Measurements from ENCODE around the gene TBX2.
A peak's percentile ranks its signal among the peaks of the same experiment; 100 is the strongest.

TBX2 gene

DNA sequence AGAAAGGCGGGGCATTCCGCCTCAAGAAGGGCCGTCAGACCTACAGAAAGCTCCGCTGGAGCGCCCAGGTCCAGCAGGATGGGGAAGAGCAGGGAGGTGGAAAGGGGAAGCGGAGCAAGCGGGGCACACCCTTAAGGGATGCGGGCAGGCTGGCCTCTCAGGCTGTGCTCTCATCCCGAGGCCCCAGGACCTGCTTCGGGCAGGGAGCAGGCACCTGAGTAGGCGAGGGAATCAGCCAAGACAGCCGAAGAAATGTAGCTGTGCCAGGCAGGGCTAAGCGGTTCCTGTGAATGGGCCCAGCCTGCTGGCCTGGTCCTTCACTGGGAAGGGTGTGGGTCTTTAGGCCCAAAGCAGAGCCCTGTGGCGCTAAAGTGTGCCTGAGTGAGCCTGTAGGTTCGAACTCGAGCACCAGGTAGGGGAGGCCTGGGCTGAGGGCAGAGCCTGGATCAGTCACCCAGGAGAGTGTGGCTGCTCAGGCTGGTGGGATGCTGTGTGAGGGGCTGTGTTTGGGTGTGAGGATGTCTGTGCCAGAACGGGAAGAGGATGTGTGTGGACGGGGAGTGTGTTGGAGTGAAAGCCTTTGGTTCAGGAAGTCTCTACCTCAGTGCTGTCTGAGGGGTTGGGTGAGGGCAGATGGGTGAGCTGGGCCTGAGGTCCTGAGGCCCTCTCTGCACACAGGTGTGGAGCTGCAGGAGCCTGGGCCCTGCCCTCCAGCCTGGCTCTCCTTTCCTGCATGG, 55.8 kb downstream of the TBX2 start:
- Mint-ChIP-seq H3K36me3 (peaks cover 4% of the 10 kb centered on the region), H3K4me1 (peaks cover 17% of the 10 kb centered on the region), H3K4me3 (no peak overlapping the region), H3K9me3 (no peaks in the 10 kb centered on the region), H3K27me3 (peaks cover 93% of the 10 kb centered on the region), H3K27ac (no peak overlapping the region)
- CTCF ChIA-PET, result interaction anchor here (1.6 kb wide), 1 partner anchor 43 kb away, joined by 6 read pairs; no protein-coding TSS in a partner anchor
- DNase-seq, result no peak

GRCh38 chr17:61456061-61456681, 56.5 kb downstream of the TBX2 start:
- H3K4me1 Mint-ChIP-seq, result peaks cover 24% of the 10 kb centered on the region
- H3K9me3 Mint-ChIP-seq, result no peaks in the 10 kb centered on the region
- no peak overlapping the region for H3K4me3 Mint-ChIP-seq
- CTCF ChIA-PET, result interaction anchor here (1.6 kb wide), 1 partner anchor 44 kb away, joined by 6 read pairs; no protein-coding TSS in a partner anchor
- no peak for DNase-seq
- peaks cover 93% of the 10 kb centered on the region for H3K27me3 Mint-ChIP-seq
- H3K27ac Mint-ChIP-seq, result no peak overlapping the region
- H3K36me3 Mint-ChIP-seq, result peaks cover 4% of the 10 kb centered on the region

- no peak overlapping the region for H3K4me3 Mint-ChIP-seq
- DNase-seq, result no peak
- H3K4me1 Mint-ChIP-seq, result peaks cover 29% of the 10 kb centered on the region
- H3K9me3 Mint-ChIP-seq, result no peaks in the 10 kb centered on the region
- CTCF ChIA-PET, result no interaction called here
- no peak overlapping the region for H3K27ac Mint-ChIP-seq
- peaks cover 4% of the 10 kb centered on the region for H3K36me3 Mint-ChIP-seq
- H3K27me3 Mint-ChIP-seq, result peaks cover 93% of the 10 kb centered on the region
Measured at GRCh38 chr17:61456688-61457225, 57.1 kb downstream of the TBX2 start.

- no peaks in the 10 kb centered on the region for H3K9me3 Mint-ChIP-seq
- H3K36me3 Mint-ChIP-seq, result peaks cover 4% of the 10 kb centered on the region
- H3K27ac Mint-ChIP-seq, result no peak overlapping the region
- peaks cover 34% of the 10 kb centered on the region for H3K4me1 Mint-ChIP-seq
- H3K27me3 Mint-ChIP-seq, result peaks cover 93% of the 10 kb centered on the region
- DNase-seq, result no peak
- H3K4me3 Mint-ChIP-seq, result peak overlapping the region; percentile 37
- CTCF ChIA-PET, result no interaction called here
Measured at GRCh38 chr17:61457226-61457983, 57.8 kb downstream of the TBX2 start.

DNA sequence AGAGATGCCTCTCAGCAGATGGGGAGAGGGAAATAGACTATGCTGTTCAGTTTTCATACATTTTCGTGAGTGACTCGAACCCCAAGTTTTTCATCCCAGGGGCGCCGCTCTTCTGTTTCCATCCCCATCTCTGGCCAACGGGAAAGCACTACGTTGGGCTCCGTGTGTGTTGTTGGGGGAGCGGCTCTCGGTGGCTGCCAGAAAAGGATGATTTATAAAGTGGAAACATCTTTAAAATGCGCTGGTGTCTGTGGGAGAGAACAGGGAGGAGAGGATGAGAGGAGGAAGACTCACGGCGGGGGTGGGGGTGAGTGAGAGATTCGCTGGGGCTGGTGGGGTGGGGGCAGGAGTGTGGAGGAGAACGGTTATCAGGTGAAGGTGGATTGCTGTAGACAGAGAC, 58.4 kb downstream of the TBX2 start:
- peaks cover 93% of the 10 kb centered on the region for H3K27me3 Mint-ChIP-seq
- no peak overlapping the region for H3K27ac Mint-ChIP-seq
- H3K4me3 Mint-ChIP-seq, result no peak overlapping the region
- CTCF ChIA-PET, result no interaction called here
- no peaks in the 10 kb centered on the region for H3K9me3 Mint-ChIP-seq
- peaks cover 34% of the 10 kb centered on the region for H3K4me1 Mint-ChIP-seq
- peaks cover 4% of the 10 kb centered on the region for H3K36me3 Mint-ChIP-seq
- no peak for DNase-seq

- no peak overlapping the region for H3K4me3 Mint-ChIP-seq
- H3K27me3 Mint-ChIP-seq, result peaks cover 99% of the 10 kb centered on the region
- peaks cover 4% of the 10 kb centered on the region for H3K36me3 Mint-ChIP-seq
- no peak for DNase-seq
- no peak overlapping the region for H3K27ac Mint-ChIP-seq
- CTCF ChIA-PET, result no interaction called here
- H3K9me3 Mint-ChIP-seq, result no peaks in the 10 kb centered on the region
- peaks cover 34% of the 10 kb centered on the region for H3K4me1 Mint-ChIP-seq
Measured at GRCh38 chr17:61458421-61459141, 58.9 kb downstream of the TBX2 start.
